Globus pallidus (tissue), 1 donor: ENCODE measurements around the gene WSCD1.

ENCODE experiments used
- DNase-seq: peaks from one replicate; pipeline ENCODE4 v3.0.0-alpha.2; 2015; ENCODE audit warnings: low spot score

WSCD1 gene

DNA sequence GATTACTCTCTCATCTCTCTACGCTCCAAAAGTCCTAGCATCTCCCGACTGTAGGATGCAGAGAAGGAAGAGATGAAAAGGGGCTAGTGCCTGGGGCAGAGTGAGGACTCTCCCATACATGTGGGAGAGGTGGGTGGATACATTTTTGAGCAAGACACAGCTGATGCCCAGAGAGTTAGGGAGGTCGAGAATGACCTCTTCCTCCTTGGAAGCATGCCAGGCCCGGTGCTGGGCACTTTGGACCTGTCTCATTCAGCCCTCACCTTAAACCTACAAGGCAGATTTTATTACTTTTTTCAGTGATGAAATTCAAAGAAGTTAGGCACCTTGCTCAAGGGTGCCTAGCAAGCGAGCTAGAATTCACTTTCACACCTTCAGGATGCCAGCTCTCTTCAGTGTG lies 38.2 kb downstream of the WSCD1 start:
- no peak for DNase-seq

GRCh38 chr17:6108987-6109386 lies 38.8 kb downstream of the WSCD1 start:
- no peak for DNase-seq

DNA sequence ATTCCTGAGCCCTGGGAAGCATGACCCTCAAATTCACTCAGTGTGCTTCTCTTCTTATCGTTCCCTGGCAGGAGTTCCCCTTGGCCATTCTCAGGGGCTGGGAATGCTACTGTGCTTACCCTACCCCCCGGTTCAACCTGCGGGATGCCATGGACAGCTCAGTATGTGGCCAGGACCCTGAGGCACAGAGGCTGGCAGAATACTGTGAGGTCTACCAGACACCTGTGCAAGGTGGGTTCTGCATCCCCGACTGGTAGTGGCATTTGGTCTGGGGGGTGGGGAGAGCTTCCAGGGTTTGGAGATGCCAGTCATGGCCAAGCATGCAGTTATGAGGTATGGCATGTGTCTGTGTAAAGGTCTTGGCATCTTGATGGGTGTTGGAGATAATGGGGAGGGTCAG lies 39.4 kb downstream of the WSCD1 start:
- no peak for DNase-seq

DNA sequence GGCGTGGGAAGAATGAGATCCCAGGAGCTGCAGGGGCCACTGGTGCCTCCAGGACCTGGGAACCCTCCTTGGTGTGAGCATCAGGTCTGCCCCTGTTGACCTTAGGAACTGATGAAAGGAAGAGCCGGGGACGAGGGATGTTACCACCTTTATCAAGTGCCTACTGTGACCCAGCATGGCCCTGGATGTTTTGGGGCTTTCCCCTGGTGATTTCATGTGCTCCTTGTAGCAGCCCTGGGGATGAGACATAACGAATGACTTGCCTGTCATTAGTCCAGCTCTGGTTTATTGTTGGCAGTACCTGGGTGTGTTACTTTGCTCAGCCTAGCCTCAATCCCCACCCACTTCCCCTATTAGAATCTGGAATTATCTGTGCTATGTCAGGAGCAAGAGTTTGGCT lies 39.9 kb downstream of the WSCD1 start:
- DNase-seq, result no peak

GRCh38 chr17:6110592-6110991 lies 40.4 kb downstream of the WSCD1 start:
- no peak for DNase-seq

DNA sequence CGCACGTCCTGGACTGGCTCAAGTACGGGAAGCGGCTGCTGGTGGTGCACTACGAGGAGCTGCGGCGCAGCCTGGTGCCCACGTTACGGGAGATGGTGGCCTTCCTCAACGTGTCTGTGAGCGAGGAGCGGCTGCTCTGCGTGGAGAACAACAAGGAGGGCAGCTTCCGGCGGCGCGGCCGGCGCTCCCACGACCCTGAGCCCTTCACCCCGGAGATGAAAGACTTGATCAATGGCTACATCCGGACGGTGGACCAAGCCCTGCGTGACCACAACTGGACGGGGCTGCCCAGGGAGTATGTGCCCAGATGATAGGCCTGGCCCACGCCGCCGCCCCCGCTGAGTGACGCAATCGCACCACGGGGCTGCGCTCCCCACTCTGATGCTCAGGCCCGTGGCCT lies 50.2 kb downstream of the WSCD1 start:
- DNase-seq, result no peak

DNA sequence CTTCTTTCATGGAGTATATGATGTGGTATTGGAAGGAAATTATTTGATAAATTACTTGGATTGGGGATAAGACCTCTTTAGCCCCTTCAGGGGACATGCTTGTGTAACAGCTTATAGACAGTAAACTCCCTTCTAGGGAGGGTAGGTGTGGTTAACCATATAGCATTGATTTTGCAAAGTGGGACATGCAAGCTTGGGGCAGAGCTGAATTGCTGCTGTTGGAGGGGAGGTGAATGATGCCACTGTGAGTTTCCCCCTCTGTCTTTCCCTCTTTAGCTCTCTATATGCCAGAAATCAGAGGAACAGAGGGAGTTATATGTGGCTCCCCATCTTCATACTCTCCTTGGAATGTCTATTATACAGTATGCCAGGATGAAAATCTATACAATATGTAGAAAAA lies 54.7 kb downstream of the WSCD1 start:
- DNase-seq, result no peak

DNA sequence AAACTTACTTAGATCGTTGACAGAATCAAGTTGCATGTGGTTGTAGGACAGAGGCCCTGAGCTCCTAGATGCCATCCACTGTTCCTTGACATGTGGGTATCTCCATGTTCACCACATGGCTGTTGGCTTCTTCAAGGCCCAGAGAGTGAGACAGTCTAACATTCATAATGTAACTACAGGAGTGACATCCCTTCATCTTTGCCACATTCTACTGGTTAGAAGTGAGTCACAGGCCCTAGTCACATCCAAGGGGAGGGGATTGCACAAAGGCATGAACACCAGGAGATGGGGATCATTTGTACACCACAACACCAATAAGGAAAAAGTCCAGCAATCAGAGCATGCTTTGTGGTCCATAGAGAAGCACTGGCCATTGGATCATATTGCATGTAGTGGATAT lies 56.6 kb downstream of the WSCD1 start:
- DNase-seq, result no peak

- no peak for DNase-seq
Measured at GRCh38 chr17:6134721-6135120, 64.5 kb downstream of the WSCD1 start.

GRCh38 chr17:6135236-6135635 lies 65.1 kb downstream of the WSCD1 start:
- DNase-seq, result no peak

GRCh38 chr17:6135996-6136395 lies 65.8 kb downstream of the WSCD1 start:
- DNase-seq, result no peak

GRCh38 chr17:6137716-6138502 lies 67.7 kb downstream of the WSCD1 start:
- no peak for DNase-seq

GRCh38 chr17:6138761-6139446 lies 68.7 kb downstream of the WSCD1 start:
- no peak for DNase-seq

DNA sequence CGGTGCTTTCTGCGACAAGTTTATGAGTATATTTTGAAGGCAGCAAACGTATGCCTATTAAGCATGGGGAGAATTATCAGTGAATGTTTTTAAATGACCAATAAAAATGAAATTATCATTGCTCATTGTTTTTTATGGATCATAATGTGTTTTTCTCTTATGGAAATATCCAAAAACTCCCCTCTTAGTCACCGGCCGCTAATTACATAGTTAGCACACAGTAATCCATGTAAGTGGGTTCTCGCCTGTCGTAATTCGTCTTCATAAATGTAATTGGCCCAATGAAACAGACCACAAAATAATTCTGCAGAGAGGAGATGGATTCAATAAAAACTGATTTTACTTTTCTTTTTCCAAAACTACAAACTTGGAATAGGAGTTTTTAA lies 69.3 kb downstream of the WSCD1 start:
- no peak for DNase-seq

DNA sequence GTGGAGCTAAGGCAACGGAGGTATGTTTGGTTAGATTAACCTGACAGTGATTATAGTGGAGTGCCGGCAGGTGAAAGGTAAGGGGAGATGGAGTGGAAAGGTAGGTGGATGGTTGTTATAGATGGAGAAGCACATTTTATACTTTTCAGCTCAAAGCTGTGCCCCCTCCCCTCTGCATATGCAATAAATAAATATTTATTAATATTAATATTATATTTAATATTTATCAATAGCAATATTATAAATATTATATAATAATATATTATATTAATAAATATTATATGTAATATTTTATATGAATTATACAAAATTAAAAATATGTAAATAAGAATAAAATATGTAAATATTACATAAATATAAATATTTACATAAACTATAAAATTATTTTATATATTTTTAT lies 70.0 kb downstream of the WSCD1 start:
- no peak for DNase-seq

DNA sequence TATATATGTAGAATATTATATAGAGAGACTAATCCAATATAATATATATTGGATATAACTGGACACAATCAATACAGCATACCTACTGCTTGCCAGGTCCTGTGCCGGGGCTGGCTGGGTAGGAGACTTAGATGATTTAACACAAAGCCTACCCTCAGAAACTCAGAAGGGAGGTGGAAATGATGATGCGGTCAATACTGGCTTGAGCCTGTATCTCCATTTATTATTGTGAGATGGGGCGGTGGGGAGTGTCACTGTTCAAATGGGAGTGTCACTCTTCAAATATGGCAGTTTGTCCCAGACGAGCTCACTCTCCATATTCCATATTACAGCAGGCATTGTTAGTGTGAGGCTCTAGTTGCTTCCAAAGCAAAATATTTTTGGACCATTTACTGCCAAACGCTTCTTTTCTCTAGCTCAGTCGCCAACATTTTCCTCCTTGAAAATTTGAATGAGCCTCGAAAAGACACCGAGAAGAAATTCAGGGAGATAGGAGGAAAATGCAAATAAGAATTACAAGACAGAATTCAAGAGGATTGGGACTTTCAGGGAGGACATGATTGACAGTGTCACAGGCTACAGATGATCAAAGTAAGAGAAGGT lies 70.7 kb downstream of the WSCD1 start:
- DNase-seq, result no peak

DNA sequence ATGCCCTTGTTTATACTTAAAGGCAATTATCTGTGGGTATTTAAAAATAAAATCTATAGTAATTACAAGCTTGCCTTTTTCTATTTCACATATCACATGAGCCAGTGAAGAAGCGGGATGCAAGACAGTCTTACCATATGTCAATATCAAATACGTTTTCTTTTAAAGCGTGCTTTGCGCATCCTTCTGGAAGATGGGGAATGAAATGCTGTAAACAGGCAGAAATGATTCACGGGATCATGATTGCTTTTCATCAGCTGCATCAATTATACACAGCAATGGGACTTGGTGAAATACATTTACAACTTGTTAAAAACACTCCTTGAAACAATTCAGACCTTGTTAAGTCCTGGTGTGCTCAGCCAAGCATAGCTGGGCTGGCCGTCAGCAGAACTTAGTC lies 72.5 kb downstream of the WSCD1 start:
- DNase-seq, result no peak

GRCh38 chr17:6145946-6146345 lies 75.8 kb downstream of the WSCD1 start:
- DNase-seq, result no peak

DNA sequence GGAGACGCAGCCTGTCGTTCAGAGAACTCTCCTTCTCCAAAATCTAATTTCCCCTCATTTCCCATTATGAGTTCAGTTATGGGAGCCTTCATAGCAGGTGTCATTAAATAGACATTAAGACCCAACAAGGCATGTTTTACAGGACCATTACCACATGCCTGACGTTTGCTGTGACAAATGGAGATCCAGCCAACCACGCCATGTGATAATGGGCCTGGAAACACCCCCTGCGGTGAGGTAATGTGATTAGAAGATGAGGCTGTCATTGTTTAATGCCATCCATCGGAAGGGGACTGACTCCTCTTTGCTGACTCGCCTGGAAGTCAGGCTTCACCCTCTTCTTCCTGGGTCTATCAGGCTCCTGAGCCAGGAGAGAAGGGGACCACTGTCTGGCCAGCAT lies 76.9 kb downstream of the WSCD1 start:
- DNase-seq, result no peak

- peak; percentile 53 for DNase-seq
Measured at GRCh38 chr17:6153375-6153774, 83.2 kb downstream of the WSCD1 start.

DNA sequence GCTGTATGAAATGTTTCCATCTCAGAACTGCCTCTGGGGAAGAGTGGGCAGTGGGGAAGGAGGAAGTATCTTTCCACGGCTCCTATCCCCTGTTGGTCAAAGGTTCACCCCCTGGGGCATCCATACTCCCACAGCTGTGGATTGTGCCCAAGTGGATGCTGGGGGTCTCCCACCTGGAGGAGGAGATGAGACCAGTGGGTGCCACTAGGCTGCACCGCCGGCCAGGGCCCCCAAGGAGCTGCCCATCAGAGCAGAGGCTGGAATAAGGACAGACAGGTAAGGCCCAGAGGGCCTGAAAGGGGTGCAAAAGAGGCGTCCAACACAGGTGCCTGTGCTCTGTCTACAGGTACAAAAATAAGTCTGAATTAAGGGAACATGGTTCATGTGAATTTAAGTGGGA lies 87.5 kb downstream of the WSCD1 start:
- DNase-seq, result no peak

DNA sequence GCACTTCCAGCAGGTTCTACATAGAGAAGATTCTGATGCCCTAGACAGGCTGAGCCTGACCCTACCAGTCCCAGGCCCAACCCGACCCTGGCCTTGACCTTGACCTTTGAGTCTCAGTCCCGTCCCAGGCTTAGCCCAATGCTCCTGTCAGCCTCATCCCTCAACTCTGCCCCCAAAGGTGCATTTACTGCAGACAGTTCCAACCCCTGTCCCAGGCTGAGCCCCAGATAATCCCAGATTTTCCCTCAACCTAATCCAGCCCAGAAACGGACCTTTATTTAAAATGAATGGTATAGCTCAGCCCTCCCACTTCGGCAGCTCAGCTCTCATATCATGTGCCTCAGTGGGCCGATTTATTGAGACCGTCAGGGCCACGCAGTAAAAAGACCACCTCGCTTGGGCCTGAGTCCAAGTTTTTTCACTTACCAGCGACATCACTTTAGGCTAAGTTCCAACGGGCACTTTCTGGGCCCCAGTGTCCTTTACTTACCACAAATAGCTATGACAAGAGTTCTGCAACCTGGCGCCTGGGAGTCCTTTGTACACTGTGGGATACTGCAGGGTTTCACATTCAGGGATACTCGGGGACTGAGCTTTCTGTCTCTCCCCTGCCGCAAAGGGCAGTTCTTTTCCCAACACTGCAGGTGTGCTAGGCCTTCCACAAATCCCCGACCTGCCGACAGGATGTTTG lies 89.5 kb downstream of the WSCD1 start:
- DNase-seq, result no peak

DNA sequence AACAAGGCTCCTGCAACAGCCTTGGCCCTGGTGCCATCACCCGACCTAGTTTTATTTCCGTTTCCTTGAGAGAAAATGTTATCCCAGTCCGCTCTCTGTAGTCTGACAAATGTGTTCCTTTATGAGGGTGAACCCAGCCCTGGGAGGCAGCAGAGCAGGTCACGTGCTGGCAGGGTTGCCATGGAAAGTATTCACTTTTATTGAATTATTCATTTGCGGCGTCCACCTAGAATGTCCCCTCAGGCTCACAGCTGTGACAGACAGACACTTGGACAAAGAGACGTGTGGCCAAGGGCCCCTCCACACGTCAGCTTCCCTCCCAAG lies 90.0 kb downstream of the WSCD1 start:
- no peak for DNase-seq
